HK-2 (cell line): ENCODE results near the gene LATS2.

ENCODE experiments used
- DNase-seq: peaks from one replicate; pipeline ENCODE4 v3.0.0-alpha.2; 2018; ENCODE audit not compliant: unreplicated experiment

The LATS2 gene

GRCh38 chr13:20993661-20994440 lies 67.5 kb downstream of the LATS2 start:
- DNase-seq, result peak; percentile 70

GRCh38 chr13:20993211-20993610 lies 68.2 kb downstream of the LATS2 start:
- DNase-seq, result no peak

GRCh38 chr13:20991741-20992520 lies 69.5 kb downstream of the LATS2 start:
- no peak for DNase-seq

GRCh38 chr13:20990910-20991525 lies 70.4 kb downstream of the LATS2 start:
- no peak for DNase-seq

GRCh38 chr13:20989656-20990321 lies 71.6 kb downstream of the LATS2 start:
- no peak for DNase-seq

- no peak for DNase-seq
Observed at GRCh38 chr13:20988909-20989655, 72.3 kb downstream of the LATS2 start.

- DNase-seq, result no peak
Observed at GRCh38 chr13:20988033-20988908, 73.1 kb downstream of the LATS2 start.

- DNase-seq, result no peak
Observed at GRCh38 chr13:20987599-20987998, 73.8 kb downstream of the LATS2 start.

- DNase-seq, result no peak
Observed at GRCh38 chr13:20984879-20985278, 76.5 kb downstream of the LATS2 start.

- no peak for DNase-seq
Observed at GRCh38 chr13:20983386-20983785, 78.0 kb downstream of the LATS2 start.

- no peak for DNase-seq
Observed at GRCh38 chr13:20981370-20982095, 79.9 kb downstream of the LATS2 start.

- no peak for DNase-seq
Observed at GRCh38 chr13:20980899-20981298, 80.5 kb downstream of the LATS2 start.

- no peak for DNase-seq
Observed at GRCh38 chr13:20980430-20980829, 81.0 kb downstream of the LATS2 start.

GRCh38 chr13:20977394-20977793 lies 84.0 kb downstream of the LATS2 start:
- no peak for DNase-seq

GRCh38 chr13:20974981-20975585 lies 86.3 kb downstream of the LATS2 start:
- DNase-seq, result no peak

GRCh38 chr13:20973886-20974425 lies 87.4 kb downstream of the LATS2 start:
- DNase-seq, result no peak

GRCh38 chr13:20972731-20973130 lies 88.7 kb downstream of the LATS2 start:
- DNase-seq, result no peak

- no peak for DNase-seq
Observed at GRCh38 chr13:20969182-20969581, 92.2 kb downstream of the LATS2 start.

- DNase-seq, result no peak
Observed at GRCh38 chr13:20968745-20969144, 92.6 kb downstream of the LATS2 start.
